HG02943 (cell line): ENCODE results near the gene RAMP1.

Experiments used
- ATAC-seq: cut with Tn5 transposase; IDR thresholded peaks from one replicate; pipeline ENCODE4 v1.9.1; 2021; ENCODE audit warnings: mild to moderate bottlenecking, low read depth, moderate library complexity; ENCODE audit not compliant: unreplicated experiment

Gene RAMP1

GRCh38 chr2:237876061-237876526 lies 16.7 kb downstream of the RAMP1 start:
- ATAC-seq = no peak

- ATAC-seq = no peak
Observed at GRCh38 chr2:237876532-237876931, 17.1 kb downstream of the RAMP1 start.

GRCh38 chr2:237876951-237877491 lies 17.6 kb downstream of the RAMP1 start:
- ATAC-seq = no peak

- no peak for ATAC-seq
Observed at GRCh38 chr2:237877576-237878307, 18.3 kb downstream of the RAMP1 start.

GRCh38 chr2:237878321-237879057 lies 19.1 kb downstream of the RAMP1 start:
- ATAC-seq = no peak

GRCh38 chr2:237879058-237879430 lies 19.6 kb downstream of the RAMP1 start:
- no peak for ATAC-seq

GRCh38 chr2:237879991-237880560 lies 20.7 kb downstream of the RAMP1 start:
- no peak for ATAC-seq

GRCh38 chr2:237882510-237883481 lies 23.4 kb downstream of the RAMP1 start:
- ATAC-seq = no peak

GRCh38 chr2:237883951-237884446 lies 24.6 kb downstream of the RAMP1 start:
- ATAC-seq = no peak

- no peak for ATAC-seq
Observed at GRCh38 chr2:237884681-237885080, 25.3 kb downstream of the RAMP1 start.

GRCh38 chr2:237885111-237885930 lies 25.9 kb downstream of the RAMP1 start:
- no peak for ATAC-seq

- ATAC-seq = no peak
Observed at GRCh38 chr2:237885931-237886684, 26.7 kb downstream of the RAMP1 start.

GRCh38 chr2:237886685-237887481 lies 27.5 kb downstream of the RAMP1 start:
- no peak for ATAC-seq

GRCh38 chr2:237888389-237888788 lies 29.0 kb downstream of the RAMP1 start:
- ATAC-seq = no peak

- no peak for ATAC-seq
Observed at GRCh38 chr2:237889016-237889415, 29.6 kb downstream of the RAMP1 start.

GRCh38 chr2:237889811-237890210 lies 30.4 kb downstream of the RAMP1 start:
- ATAC-seq = no peak

GRCh38 chr2:237892478-237892877 lies 33.1 kb downstream of the RAMP1 start:
- no peak for ATAC-seq
